GM19372 (cell line): ENCODE data around the gene SP140L.
"Not testable (repeated sequence)": the region's sequence is repeated elsewhere in the genome, so short reads cannot be mapped to it uniquely, and the experiment has no call there.

Experiments
- ATAC-seq: cut with Tn5 transposase; IDR thresholded peaks from one replicate; pipeline ENCODE4 v1.9.1; 2021; ENCODE audit warnings: mild to moderate bottlenecking, low read depth, moderate library complexity; ENCODE audit not compliant: unreplicated experiment

The SP140L gene

GRCh38 chr2:230358305-230358704, 31.3 kb downstream of the SP140L start:
- no peak for ATAC-seq

- ATAC-seq, result no peak
Observed at GRCh38 chr2:230360028-230360427, 33.0 kb downstream of the SP140L start.

GRCh38 chr2:230362030-230362691, 35.2 kb downstream of the SP140L start:
- no peak for ATAC-seq

DNA sequence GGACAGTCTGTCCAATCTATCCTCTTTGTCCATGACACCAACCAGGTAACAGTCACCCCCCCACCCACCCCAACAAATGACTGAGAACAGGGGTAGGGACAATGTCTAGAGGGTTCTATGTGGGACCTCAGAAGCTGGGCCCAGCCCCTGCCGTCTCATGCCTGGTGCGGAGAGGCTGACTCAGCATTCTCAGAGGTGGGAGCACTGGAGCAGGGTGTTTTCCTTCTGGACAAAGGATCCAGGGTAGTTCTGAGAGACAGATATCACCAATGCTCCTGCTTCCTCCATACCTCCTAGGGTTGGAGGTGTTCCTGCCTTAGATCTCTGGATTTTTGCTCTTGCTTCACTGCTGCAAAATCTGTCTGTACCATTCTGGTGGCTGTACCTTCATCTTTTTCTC, 55.1 kb downstream of the SP140L start:
- no peak for ATAC-seq

DNA sequence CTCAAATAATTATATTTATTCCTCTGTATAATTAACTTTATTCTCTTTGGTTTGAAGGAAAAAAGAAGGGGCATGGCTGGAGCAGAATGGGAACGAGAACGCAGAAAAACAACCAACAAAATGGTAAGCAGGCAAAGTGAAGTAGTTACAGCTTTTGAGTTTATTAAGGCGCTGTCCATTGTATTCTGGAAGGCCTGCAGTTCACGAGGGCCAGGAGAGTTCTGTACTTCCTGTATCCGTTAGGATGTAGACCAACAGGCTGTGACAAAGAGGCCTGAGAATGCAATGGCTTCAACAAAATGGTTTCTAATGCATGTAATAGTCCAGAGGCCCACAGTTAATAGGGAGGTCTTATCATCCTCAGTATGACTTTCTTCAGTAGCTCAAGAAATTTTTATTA, 56.5 kb downstream of the SP140L start:
- no peak for ATAC-seq

DNA sequence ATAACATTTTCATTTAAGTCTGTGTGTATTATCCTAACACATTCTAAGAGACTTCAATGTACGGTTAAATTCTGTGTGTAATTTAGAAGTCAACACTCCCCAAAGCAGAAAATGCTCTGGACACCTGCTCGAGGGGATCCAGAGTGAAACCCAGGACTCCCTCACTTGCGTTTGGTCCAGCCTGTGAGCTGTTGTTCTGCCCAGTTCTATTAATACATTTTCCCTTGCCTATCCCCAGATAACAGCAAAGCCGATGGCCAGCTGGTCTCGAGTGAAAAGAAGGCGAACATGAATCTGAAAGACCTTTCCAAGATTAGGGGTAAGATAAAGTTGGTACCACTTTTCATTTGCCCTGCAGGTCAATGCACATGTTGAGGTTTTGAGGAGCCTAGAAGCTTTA, 58.0 kb downstream of the SP140L start:
- no peak for ATAC-seq

- ATAC-seq, result no peak
Observed at GRCh38 chr2:230394301-230394700, 67.3 kb downstream of the SP140L start.

DNA sequence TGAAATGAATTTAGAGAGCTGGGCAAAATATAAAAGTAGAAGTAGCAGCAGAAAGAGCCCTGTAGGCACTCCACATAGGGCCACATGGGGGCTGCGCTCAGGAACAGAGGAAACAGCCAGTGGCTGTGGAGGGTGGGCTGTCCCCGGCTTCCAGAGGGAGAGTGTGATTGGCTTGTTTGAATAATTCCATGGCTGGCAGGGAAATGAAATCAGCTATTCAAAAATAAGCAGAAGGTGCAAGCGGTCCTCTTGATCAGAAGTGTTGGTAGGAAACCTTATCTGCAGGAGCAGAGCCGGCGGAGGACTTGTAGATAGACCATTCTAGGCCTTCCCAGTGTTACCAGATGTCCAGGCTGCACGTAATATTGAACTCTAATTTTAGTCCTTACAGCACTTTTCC, 71.7 kb downstream of the SP140L start:
- not testable (repeated sequence) for ATAC-seq

DNA sequence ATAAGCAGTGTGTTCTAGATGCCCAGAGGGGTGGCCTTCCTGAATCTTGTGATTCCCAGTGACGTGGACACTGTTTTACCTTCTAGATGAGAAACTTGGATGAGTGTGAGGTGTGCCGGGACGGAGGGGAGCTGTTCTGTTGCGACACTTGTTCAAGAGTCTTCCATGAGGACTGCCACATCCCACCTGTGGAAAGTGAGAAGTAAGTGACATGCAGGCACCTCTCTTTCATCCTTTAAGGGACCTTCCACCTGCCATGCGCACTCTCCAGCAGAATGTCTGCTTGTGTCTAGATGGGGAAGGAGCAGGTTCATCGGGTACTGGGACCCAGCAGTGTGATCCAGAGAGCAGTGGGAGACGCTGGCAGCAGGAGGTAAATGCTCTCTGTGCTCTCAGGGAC, 73.0 kb downstream of the SP140L start:
- ATAC-seq, result no peak

DNA sequence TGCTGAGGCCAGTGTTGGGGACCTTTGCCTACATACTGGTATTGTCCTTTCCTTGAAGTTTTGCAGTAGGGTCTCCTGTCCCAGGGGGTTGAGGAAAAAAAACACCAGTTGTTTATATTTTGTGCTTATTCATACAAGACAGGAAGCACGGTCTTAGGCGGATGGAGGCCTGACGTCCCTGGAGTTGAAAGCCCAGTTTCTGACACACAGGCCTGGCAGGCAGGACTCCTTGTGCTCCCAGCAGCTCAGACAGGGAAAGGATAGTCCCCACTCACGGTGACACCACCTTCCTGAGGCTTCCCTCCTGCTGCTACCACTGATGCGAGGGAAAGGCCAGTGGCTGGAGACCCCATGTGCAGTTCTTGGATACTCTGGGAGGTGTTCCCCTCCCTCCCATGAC, 73.5 kb downstream of the SP140L start:
- no peak for ATAC-seq

DNA sequence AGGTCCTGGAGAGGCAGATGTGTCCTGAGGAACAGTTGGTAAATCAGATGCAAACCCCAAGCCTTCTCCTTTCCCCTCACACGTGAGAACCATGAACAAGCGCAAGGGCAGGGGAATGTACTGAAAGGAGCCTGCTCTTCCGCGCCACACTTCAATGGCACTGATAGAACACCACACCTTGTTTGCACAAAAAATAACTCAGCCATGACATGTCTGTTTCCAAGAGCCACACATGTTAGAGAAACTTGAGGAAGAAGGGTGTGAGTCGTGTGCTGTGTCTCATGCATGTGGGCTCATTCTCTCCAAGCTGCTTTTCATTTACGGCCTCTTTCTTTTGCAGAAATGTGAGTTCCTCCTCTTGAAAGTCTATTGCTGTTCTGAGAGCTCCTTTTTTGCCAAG, 74.0 kb downstream of the SP140L start:
- ATAC-seq, result not testable (repeated sequence)

DNA sequence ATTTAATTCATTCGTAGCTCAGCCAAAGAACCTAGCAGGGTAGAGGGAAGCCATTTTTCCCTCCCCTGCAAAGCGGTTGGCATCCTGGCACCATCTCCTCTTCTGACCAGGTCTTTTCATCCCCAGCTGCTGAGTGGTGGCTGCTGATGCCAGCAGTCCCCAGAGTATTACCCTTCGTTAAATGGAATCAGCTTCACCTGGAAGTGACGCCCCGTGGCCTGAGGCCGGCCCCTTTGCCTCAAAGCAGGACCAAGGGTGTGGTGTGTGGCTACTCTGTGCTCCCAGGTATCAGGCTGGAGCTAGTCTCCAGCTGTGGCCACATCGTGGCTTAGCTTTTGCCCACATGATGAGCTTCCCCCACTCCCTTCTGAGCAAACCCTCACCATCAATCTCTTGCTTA, 76.8 kb downstream of the SP140L start:
- ATAC-seq, result no peak

DNA sequence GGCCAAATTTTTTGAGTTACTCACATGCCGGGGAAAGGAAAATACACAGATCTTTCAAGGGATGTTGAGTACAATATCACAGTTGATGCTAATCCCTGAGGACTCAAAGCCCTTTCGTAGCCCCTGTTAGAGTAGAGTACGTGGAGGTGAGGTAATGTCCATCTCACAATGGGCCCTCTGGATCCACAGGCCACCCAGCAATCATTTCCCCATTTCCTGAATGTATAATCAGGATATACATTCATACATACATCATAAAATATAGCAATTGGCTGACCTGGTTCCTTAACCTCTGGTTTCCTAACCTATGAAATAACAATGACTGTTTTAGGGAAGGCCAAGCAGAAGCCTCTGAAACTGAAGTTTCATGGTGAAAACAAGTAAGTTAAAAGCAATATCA, 78.8 kb downstream of the SP140L start:
- no peak for ATAC-seq

DNA sequence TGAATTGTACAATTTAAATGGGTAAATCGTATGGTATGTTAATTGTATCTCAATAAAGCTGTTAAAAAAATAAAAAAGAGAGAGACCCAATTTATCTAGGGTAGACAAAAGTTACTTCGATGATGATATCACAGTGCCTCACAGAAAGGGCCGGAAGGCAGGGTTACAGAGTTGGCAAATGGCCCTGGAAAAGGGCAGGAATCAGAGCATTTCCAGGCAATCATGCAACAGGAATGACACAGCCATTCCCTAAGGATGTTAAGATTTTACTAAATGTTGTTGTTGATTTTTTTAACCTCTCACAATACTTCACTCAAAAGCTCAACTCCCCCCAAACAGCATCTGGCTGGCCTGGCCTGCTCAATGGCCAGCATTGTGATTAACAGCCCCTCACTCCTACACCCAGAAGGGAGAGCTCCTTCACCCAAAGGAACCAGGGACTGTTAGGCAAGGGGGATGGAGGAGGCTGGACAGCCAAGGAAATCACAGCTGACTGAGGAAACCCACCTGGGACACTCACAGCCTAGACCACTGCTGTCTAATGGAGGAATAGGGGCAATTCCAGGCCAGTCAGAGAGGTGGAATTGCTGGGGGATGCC, 81.3 kb downstream of the SP140L start:
- ATAC-seq, result no peak

DNA sequence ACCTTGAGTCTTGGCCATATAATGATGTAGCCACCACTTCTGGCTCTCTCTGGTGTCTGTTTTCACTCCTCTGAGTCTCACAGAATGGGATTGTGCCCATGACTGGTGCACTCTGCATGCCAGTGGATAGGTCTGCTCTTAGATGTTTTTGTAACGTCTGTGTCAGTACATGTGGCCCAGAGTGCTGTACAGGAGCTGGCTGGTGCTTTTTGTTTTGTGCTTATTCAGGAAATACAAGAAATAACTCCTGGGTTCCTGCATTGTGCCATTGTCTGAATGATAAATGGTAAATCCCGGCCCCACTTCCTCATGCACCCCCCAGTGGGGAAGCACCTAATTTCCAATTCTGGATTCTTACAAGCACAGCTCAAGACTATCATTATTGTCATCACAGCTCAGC, 82.3 kb downstream of the SP140L start:
- ATAC-seq, result not testable (repeated sequence)

- no peak for ATAC-seq
Observed at GRCh38 chr2:230410263-230410662, 83.3 kb downstream of the SP140L start.

- ATAC-seq, result no peak
Observed at GRCh38 chr2:230410861-230411569, 84.0 kb downstream of the SP140L start.

GRCh38 chr2:230411570-230412370, 84.8 kb downstream of the SP140L start:
- peak; percentile 51 for ATAC-seq

DNA sequence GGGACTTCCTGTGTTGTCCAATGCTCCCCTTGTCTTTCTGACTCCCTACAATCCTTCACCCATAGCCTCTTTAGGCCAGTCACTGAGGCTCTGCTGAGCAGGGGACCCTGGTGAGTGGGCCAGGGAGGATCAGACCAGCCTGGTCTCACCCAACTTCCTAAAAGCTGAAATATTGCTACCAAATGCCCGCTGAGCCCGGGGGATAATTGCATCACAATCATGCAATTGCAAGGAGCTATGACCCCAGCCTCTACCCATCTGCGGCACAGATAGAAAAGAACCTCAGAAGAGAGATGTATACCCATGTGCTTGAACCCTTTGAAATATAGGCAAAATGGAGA, 85.3 kb downstream of the SP140L start:
- ATAC-seq, result no peak

GRCh38 chr2:230412846-230413245, 85.9 kb downstream of the SP140L start:
- no peak for ATAC-seq

GRCh38 chr2:230413479-230413878, 86.5 kb downstream of the SP140L start:
- no peak for ATAC-seq
